ENCODE results near the gene RRP12. TPM values are rescaled to one million over a fixed set of nuclear protein-coding genes. Genes with fewer than 3 reads are reported as not detected.

The RRP12 gene
- total RNA-seq, 4 donors from 2014 or later = 14.9 to 33.4 (median 23.9) TPM

DNA sequence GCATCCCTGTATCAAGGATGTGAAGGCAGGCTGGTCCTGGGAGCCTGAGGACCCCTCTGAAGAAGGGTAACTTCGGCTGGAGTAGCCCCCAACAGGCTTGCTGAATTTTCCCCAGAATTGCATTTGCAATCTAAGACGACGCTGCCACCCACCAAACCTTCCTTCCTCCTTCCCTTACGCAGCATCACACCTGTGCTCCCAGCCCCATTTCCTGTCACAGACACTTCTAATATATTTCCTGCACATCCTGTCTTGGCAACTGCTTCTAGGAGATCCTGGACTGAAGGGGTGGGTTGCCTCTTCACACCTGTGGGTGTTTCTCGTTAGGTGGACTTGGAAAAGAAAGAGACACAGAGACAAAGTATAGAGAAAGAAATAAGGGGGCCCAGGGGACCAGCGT, 15.4 kb upstream of the RRP12 start:
- no peak for DNase-seq
- Histone ChIP-seq H3K27ac (no peak overlapping the region), H3K4me3 (no peak overlapping the region), H3K27me3 (no peaks in the 10 kb centered on the region), H3K9me3 (no peaks in the 10 kb centered on the region), H3K36me3 (no peaks in the 10 kb centered on the region), H3K4me1 (peaks cover 0 to 57% (median 28%) of the 10 kb centered on the region in 3 donors)
- 65 to 72% methylated on average over 5 to 6 of the region's 6 CpGs for WGBS, 2 donors
- intact Hi-C loops (cut with DNase I) = no loop called here
- TF ChIP-seq POLR2A (IDR thresholded peaks at IDR 0.05) = no peak
- TF ChIP-seq, protein P1, sequence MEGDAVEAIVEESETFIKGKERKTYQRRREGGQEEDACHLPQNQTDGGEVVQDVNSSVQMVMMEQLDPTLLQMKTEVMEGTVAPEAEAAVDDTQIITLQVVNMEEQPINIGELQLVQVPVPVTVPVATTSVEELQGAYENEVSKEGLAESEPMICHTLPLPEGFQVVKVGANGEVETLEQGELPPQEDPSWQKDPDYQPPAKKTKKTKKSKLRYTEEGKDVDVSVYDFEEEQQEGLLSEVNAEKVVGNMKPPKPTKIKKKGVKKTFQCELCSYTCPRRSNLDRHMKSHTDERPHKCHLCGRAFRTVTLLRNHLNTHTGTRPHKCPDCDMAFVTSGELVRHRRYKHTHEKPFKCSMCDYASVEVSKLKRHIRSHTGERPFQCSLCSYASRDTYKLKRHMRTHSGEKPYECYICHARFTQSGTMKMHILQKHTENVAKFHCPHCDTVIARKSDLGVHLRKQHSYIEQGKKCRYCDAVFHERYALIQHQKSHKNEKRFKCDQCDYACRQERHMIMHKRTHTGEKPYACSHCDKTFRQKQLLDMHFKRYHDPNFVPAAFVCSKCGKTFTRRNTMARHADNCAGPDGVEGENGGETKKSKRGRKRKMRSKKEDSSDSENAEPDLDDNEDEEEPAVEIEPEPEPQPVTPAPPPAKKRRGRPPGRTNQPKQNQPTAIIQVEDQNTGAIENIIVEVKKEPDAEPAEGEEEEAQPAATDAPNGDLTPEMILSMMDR (IDR thresholded peaks at IDR 0.05) = no peak

DNA sequence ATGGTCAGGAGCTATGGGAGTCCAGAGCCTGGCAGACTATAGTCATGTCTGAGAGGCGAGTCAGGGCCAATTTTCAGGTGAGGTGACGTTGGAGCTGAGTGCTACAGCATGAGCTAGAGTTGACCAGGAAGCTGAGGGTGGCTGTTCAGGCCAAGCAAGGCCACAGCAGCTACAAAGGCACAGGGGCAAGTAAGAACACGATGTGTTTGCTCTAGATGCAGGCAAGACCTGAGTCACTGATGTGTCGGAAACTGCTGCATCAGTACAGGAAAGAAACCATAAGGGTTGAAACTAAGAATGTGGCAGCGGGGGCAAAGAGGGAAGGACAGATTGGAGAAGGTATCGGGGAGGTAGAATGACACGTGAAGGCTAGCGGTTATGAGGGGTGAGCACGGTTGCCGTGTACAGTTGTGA, 11.8 kb upstream of the RRP12 start:
- intact Hi-C loops (cut with DNase I) = no loop called here
- no peaks in the 10 kb centered on the region for H3K27me3 ChIP-seq
- no peaks in the 10 kb centered on the region for H3K9me3 ChIP-seq
- no peak for DNase-seq
- 42 to 45% methylated on average over 8 to 9 of the region's 10 CpGs for WGBS, 2 donors
- H3K36me3 ChIP-seq = no peaks in the 10 kb centered on the region
- peak overlapping the region; percentile 85 to 92 (median 87) for H3K27ac ChIP-seq
- no peak for TF ChIP-seq POLR2A (IDR thresholded peaks at IDR 0.05)
- TF ChIP-seq, protein P1 (IDR thresholded peaks at IDR 0.05) = no peak
- H3K4me3 ChIP-seq = no peak overlapping the region
- peaks cover 11 to 70% (median 41%) of the 10 kb centered on the region in 3 donors for H3K4me1 ChIP-seq

DNA sequence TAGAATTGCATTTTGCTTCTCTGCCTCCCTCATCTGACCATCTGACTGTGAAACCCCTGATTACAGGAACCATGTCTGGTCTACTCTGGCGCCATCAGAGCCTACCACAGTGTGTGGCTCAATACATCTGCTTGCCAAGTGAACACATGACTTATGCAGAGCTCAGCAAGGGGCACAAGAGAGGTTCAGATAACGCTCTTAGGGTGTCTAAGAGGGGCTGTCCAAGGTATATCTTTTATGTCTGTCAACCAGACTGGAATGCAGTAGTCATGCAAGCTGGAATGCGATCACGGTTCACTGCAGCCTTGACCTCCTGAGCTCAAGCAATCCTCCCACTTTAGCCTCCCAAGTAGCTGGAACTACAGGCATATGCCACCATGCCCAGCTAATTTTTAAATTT, 10.3 kb upstream of the RRP12 start:
- 83 to 86% methylated on average over 3 to 4 of the region's 4 CpGs for WGBS, 2 donors
- no peak overlapping the region for H3K4me3 ChIP-seq
- peaks cover 20 to 79% (median 55%) of the 10 kb centered on the region in 3 donors for H3K4me1 ChIP-seq
- no peak for DNase-seq
- peak overlapping the region; percentile 16 to 92 (median 87) for H3K27ac ChIP-seq
- no peaks in the 10 kb centered on the region for H3K36me3 ChIP-seq
- H3K9me3 ChIP-seq = no peaks in the 10 kb centered on the region
- intact Hi-C loops (cut with DNase I) = no loop called here
- H3K27me3 ChIP-seq = no peaks in the 10 kb centered on the region
- TF ChIP-seq, protein P1 (IDR thresholded peaks at IDR 0.05) = no peak
- TF ChIP-seq POLR2A (IDR thresholded peaks at IDR 0.05) = no peak

DNA sequence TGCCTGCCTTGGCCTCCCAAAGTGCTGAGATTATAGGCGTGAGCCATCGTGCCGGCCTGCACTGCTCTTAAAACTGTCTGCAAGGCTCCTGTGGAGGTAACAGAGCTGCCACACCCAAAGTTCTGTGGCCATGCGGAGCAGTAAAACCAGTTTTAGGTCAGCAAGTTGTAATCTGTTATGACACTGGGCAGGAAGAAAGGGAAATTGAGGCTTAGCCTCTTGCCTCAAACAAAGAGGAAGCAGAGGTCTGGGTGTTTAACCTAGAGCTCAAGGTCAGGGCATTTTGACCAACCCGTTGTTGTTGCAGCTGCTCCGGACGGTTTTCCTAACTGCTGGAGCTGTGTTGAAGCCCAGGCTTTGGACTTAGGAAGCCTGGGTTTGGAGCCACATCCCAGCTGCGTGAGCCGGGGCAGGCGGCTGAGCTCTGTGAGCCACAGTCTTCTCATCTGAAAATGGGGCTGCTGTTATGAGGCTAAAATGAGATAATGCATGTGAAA, 7.4 kb upstream of the RRP12 start:
- Histone ChIP-seq H3K27me3 (no peaks in the 10 kb centered on the region), H3K4me3 (no peak overlapping the region), H3K9me3 (no peaks in the 10 kb centered on the region), H3K27ac (peak overlapping the region; percentile 82 to 89 (median 86)), H3K36me3 (no peaks in the 10 kb centered on the region), H3K4me1 (peaks cover 20 to 62% (median 44%) of the 10 kb centered on the region in 3 donors)
- TF ChIP-seq, protein P1 (IDR thresholded peaks at IDR 0.05) = no peak
- no peak for TF ChIP-seq POLR2A (IDR thresholded peaks at IDR 0.05)
- no peak for DNase-seq
- WGBS, 2 donors = 45 to 67% methylated on average over 2 to 9 of the region's 10 CpGs
- intact Hi-C loops (cut with DNase I) = no loop called here

DNA sequence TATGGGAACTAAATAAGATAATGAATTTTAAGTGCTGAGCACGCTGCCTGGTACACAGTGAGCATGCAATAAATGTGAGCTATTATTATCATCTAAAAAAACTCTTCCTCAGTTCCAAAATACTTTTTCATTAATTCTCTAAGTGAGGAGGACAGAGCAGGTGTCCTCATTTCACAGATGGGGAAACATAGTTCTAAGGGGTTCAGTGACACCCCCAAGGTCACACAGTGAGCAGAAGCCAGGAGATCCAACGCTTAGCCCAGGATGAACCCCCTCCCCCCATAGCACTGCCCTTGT, 6.8 kb upstream of the RRP12 start:
- WGBS, 2 donors = 73 to 82% methylated on average over 2 of the region's 2 CpGs
- Histone ChIP-seq H3K4me3 (no peak overlapping the region), H3K27ac (peak overlapping the region; percentile 82 to 89 (median 86)), H3K36me3 (no peaks in the 10 kb centered on the region), H3K4me1 (peaks cover 20 to 56% (median 40%) of the 10 kb centered on the region in 3 donors), H3K27me3 (no peaks in the 10 kb centered on the region), H3K9me3 (no peaks in the 10 kb centered on the region)
- intact Hi-C loops (cut with DNase I) = no loop called here
- DNase-seq = no peak
- TF ChIP-seq, protein P1 (IDR thresholded peaks at IDR 0.05) = no peak
- TF ChIP-seq POLR2A (IDR thresholded peaks at IDR 0.05) = no peak

Measured in esophagus squamous epithelium (tissue), 5 donors.